GM19351 (cell line): ENCODE results near the gene GH2.
A peak's percentile ranks its signal among the peaks of the same experiment; 100 is the strongest.
"Not testable (repeated sequence)": the region's sequence is repeated elsewhere in the genome, so short reads cannot be mapped to it uniquely, and the experiment has no call there.

Source experiments
- ATAC-seq: cut with Tn5 transposase; IDR thresholded peaks from one replicate; pipeline ENCODE4 v1.9.1; 2021; ENCODE audit warnings: mild to moderate bottlenecking, moderate library complexity; ENCODE audit not compliant: unreplicated experiment

GH2 gene

DNA sequence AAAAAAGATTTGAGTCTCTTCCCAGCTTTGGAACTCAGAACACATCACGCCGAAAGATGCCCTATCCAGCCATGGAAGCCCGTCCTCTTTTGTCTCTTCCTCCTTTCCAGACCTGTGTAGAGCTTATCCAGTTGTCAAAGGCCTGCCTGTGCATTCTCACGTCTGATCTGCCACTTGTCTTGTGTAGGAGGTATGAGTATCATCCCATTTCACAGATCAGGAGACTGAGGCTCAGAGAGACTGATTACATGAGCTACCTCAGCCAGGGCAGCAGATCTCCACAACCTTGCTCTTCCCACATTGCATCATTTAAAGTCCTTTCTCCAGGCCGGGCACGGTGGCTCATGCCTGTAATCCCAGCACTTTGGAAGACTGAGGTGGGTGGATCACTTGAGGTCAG, 7.1 kb downstream of the GH2 start:
- not testable (repeated sequence) for ATAC-seq

DNA sequence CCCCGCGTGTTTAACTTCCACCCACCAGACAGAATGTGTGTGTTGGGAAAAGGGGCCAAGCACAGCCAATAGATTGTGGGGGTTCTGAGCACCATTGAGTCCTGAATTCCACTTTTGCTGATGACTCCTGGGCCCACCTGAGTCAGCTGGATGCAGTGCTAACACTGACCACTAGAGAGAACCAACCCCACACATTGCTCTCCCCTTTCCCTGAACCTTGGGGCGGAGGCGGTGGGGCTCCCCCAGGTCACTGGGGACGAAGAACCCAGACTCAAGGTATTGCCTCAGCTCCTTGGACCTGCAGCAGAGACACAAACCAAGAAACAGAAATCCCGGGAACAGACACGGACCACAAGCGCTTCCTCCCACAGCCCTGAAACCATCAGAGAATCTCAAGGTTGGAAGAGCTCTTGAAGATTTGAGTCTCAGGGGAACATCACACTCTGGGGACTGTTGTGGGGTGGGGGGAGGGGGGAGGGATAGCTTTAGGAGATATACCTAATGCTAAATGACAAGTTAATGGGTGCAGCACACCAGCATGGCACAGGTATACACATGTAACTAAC, 7.6 kb downstream of the GH2 start:
- not testable (repeated sequence) for ATAC-seq

DNA sequence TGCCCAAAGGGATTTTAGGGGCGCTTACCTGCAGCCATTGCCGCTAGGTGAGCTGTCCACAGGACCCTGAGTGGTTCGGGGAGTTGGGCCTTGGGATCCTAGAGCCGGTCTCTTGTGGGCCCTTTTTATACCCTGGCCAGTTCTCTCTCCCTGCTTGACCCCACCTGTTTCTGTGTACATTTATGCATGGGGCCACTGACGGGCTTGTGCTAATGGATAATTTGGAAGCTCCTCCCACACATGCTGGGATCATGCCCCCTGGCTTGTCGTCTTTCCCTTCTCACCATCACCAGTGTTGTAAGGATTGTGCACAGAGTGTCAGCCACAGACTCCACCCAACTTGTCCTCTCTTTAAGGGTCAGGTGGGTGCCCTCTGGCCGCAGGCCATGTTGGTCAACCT, 8.2 kb downstream of the GH2 start, which contains the start of gene CSH2:
Gene CSH2, minus strand, starts transcription at position 101 of the 400 bp plus-strand sequence. Its CDS starts 63 bp downstream, at position 38.
- not testable (repeated sequence) for ATAC-seq

DNA sequence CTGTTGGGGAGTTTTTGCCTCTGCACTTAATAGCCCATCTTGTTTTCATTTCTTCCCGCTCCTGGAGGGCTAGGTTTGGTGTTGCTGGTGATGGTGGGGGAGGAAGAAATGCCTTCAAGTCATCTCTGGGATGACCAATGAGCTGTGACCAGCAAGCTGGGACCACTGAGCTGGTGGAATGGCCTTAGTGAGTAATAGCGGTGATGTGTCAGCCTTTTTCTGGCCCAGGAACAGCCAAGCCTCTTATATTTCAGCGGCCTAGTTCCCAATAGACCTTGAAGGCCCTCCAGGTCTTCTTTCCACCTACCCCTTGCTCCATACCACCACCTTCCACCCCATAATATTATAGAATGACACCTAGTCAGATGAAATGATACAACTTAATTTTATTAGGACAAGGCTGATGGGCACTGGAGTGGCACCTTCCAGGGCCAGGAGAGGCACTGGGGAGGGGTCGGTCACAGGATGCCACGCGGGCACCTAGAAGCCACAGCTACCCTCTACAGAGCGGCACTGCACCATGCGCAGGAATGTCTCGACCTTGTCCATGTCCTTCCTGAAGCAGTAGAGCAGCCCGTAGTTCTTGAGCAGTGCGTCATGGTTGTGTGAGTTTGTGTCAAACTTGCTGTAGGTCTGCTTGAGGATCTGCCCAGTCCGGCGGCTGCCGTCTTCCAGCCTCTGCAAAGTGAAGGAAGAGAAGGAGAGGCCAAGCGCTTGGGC, 9.9 kb downstream of the GH2 start:
- not testable (repeated sequence) for ATAC-seq

DNA sequence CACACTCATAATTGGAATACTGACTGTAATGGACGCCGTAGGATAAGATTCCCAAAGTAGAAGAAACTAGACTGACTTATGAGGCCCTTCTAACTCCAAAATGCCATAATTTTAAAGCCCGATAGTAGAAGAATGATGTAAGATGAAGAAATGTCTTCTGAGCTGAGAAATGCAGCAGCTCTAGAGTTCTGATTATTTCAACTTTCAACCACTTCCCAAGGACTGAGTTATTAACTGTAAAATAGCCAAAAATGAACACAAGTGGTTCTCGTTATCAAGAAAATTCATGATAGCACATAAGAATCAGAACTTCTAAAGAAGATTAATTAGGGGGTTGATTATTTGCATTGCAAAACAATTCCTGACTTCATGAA, 11.5 kb downstream of the GH2 start:
- not testable (repeated sequence) for ATAC-seq

DNA sequence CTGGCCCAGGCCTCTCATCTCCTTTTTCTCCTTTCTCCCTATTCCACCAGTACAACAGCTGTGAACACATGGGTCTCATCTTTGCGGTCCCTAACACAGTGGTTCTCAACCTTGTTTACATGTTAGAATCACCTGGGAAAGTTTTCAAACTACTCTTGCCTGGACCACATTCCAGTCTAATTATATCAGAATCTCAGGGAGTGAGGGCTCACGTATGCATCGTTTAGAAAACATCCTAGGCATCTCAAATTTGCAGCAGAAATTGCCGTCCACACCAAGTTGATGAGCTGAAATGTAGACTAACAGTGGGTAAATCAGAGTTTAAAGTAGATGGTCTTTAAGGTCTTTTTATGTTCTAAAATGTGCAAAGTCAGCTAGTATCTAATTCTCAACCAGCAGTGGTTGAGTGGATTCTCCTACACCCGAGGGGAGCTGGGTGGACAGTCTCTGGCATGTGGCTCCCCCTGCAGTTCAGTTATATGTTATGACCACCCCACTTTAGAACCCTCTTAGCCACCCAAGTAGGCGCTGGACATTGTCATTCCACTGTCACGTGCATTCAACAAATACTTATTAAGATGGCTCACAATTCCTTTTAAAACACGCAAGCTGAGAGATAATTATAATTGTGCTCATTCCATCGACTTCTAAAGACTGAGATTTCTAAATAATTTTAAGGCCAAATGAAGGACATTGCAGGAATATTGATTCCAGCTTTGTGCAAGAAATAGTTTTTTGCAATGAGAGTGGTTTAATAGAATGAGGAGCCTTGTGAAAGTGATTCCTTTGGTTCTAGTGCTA, 12.1 kb downstream of the GH2 start:
- ATAC-seq: not testable (repeated sequence)

DNA sequence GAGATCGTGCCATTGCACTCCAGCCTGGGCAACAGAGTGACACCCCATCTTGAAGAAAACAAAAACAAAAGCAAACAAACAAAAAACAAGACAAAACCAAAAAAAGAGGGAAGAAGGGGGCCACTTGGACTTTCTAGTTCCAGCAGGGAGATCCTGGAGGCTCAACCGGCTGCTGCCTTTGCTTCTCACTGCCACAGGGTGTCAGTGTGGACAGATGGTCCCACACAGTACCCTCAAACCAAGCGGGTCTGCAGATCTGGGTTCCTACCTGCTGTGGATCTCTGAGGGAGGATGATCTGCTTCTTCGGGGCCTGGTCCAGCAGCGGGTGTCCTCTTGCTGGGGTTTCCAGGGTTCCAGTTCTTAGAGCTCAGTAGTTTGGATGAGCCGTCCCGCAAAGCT, 15.1 kb downstream of the GH2 start:
- ATAC-seq: not testable (repeated sequence)

DNA sequence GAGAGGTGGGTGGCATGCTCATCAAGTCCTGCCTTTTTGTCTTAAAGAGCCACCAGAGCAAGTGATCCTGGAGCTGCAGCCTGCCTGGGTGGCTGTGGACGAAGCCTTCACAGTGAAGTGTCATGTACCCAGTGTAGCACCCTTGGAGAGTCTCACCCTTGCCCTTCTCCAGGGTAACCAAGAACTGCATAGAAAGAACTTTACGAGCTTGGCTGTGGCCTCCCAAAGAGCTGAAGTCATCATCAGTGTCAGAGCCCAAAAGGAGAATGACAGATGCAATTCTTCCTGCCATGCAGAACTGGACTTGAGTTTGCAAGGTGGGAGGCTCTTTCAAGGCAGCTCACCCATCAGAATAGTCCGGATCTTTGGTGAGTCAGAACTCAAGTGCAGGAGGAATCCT, 22.5 kb downstream of the GH2 start:
- ATAC-seq: no peak

DNA sequence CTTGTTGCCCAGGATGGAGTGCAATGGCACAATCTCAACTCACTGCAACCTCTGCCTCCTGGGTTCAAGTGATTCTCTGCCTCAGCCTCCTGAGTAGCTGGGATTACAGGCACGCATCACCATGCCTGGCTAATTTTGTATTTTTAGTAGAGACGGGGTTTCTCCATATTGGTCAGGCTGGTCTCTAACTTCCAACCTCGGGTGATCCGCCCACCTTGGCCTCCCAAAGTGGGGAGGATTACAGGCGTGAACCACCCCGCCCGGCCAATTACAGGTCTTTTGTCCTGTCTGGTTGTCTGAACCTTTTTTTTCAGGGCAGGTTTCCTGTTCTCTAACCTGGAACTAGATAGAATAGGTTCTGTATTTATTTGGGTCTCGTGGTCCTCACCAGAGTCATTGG, 25.3 kb downstream of the GH2 start:
- ATAC-seq: not testable (repeated sequence)

DNA sequence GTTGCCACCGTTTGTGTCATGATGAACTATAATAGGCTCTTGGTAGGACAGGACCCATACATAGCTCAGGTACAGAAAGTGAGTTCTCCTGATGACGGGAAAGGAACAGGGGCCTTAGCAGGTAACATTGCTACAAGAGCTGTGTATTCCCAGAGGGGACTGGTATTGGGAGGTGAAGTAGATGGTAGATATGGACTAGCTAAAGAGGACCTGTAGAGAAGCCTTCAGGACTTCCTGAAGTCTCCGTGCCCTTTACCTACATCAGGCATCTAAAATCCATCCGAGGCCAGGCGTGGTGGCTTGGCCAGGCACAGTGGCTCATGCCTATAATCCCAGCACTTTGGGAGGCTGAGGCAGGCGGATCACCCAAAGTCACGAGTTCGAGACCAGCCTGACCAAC, 26.6 kb downstream of the GH2 start:
- ATAC-seq: no peak

DNA sequence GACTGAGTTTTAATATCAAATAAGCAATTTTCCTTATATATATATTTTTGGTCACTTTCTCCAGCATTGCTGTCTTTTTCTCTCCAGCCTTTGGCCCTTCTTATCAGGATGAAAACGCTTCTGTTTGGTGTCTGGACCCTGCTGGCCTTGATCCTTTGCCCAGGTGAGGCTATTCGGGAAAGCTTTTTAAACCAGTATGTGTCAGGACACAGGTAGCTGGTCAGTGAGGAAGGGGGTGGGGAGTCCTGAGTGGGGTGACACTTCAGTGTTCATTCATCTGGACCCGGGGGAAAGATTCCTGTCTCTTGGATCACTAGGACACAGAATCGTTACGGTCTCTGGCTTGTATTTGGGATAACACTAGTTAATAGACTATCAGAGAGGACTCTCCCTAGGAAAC, 27.0 kb downstream of the GH2 start:
- no peak for ATAC-seq

DNA sequence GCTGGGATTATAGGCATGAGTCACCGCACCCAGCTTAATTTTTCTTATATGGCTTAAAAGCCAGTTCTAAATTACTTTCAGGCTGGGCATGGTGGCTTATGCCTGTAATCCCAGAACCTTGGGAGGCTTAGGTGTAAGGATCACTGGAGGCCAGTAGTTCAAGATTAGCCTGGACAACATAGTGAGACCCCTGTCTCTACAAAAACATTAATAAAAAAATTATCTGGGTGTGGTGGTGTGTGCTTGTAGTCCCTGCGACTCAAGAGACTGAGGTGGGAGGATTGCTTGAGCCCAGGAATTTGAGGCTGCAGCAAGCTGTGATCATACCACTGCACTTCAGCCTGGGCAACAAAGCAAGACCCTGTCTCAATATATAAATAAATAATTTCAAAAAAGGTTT, 28.5 kb downstream of the GH2 start:
- ATAC-seq: no peak

DNA sequence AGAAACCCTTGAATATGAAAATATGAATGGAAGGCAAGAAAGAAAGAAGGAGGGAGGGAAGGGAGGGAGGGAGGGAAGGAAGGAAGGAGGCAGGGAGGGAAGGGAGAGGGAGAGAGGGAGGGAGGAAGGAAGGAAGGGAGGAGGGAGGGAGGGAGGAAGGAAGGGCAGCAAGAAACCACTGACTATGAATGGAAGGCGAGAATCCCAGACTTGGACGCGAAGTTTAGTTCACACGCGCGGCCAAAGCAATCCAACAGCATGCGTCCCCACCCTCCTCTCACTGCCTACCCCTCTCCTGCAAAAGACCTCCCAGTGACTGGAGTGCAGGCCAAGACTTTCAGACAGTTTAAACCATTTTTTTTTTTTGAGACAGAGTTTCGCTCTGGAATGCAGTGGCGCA, 31.3 kb downstream of the GH2 start:
- ATAC-seq: no peak

DNA sequence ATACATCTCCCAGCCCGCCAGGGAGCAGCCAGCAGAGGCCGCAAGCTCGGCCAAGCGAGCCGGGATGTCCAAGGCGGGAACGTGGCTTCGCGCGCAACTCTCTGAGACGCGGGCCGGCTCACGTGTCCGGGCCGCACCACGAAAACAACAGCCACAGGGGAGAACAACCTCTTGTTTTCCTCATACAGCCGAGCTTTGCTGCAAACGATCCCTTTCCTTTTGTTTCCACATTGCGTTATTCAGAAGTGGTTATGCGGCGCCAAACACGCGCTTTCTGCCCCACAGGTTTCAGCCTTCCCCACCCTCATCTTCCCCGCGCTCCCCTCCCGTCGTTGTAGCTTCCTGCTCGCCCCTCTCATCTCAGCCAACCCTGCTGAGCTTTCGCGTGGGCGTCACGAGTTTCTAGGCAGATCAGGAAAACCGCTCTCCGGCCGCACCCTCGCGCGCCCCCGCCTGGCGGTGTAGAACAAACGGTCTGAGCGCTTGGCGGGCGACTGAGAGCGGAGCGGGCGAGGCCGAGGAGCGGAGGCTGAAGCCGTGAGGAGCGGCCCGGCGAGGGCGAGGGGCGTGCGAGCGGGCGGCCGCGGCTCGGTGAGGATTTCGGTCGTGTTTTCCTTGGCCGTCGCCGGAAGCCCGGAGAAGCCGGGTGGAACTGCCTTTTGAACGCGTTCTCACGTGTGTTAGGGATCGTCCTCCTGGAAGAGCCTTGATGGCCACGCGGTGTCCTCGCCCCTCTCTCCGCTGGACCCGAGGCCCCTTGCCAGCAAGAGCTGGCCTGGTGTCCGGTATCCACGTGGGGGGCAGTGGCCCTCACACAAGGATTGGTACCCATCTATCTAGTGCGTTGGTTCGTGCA, 32.7 kb downstream of the GH2 start:
- peak; percentile 83 for ATAC-seq

DNA sequence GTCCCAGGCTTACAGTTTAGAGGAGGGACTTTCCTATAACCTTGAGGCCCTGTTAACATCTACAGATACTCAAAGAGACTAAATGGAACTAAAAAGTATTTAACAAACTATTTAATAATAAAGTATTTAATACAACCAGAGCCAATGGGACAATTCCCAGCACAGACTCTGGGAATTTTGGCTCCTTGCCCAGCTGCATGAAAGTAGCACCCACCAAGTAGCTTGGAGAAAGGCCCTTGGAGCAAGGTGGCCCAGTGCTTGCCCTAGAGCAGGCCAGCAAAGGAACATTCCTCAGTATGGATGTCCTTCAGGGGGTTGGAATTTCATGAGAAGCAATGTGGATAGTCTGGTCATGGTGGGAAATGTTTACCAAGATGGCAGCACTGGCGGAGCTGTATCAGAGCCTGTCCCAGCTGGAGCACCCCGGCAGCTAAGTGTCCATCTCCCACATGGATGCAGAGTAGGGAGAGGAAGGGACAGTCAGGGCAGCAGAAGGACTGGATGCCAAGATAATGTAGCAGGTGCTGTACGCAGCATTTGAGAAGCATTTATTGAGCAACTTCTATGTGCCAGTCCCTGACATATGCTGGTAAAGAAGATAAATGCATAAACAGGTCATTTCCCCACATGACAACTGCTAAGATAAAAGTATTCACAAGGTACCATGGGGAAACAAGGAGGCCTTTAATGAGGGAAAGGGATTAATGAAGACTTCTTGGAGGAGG, 34.1 kb downstream of the GH2 start:
- ATAC-seq: no peak

DNA sequence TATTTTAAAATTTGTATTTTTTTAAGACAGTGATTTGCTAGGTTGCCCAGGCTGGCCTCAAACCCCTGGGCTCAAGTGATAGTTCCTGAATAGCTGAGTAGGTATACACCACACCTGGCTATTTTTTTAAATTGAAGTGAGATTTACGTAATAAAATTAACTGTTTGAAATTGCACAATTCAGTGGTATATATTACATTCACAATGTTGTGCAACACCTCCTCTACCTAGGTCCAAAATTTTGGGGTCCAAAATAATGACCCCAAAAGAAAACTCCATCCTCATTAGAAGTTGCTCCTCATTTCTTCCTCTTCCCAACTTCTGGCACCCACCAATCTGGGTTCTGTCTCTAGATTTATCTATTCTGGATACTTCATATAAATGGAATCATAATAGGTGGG, 36.2 kb downstream of the GH2 start:
- ATAC-seq: no peak

DNA sequence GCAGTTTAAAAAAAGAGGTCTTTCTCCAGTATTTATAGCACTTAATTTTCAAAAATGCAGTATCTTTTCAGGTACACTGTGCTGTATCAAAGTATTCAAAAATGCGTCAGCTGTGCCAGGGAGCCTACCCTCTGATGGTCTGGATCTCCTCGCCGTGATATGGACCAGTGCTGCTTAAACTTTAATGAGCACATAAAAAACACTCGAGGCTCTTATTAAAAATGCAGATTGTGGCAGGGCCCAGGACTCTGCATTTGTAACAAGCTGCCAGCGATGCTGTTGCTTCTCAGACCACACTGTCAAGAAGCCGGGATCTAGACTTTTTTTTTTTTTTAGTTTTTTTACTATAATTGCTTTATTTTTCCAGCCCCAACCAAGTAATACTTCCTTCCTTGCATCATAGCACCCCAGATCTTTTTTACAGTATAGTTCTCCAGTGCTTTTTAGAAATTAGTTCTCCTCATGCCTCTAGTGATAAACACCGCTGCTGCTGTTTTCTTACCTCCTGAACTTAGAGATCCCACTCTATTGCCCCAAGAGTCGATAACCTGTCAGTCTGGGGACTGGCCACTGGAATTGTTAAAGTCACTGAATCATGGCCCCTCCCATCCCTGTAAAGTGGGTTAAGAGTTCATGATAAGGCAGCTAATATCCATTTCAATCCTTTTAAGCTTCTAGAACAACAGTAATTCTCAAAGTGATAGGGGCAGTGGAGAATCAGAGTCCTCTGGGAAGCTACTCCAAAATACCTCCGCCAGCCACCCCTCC, 37.6 kb downstream of the GH2 start:
- ATAC-seq: no peak

DNA sequence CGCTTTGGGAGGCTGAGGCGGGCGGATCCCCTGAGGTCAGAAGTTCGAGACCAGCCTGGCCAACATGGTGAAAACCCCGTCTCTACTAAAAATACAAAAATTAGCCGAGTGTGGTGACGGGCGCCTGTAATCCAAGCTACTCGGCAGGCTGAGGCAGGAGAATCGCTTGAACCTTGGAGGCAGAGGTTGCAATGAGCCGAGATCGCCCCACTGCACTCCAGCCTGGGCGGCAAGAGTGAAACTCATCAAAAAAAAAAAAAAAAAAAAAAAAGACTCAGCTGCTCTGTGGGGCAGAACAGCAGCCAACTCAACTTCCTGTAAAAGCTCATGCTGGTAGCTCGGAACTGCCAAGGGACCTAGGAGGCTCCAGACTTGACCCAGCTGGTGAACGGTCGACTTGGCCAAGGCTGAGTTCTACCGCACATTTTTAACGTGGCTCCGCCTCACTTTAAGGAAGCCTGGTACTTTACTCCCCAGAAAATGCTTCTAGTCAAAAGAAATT, 38.3 kb downstream of the GH2 start:
- ATAC-seq: not testable (repeated sequence)
